Nucleus accumbens (tissue), 56 donors: ENCODE data around the gene PDGFD.

Experiments
- DNase-seq, 56 donors: peaks; one replicate each; lab custom pipeline; 2025; lab: John Stamatoyannopoulos, UW

The PDGFD gene

GRCh38 chr11:103928802-103929161 is 235.2 kb downstream of the PDGFD start:
- DNase-seq: no peak

GRCh38 chr11:103928040-103928801 is 235.7 kb downstream of the PDGFD start:
- no peak for DNase-seq

- no peak for DNase-seq
Observed at GRCh38 chr11:103927535-103927934, 236.4 kb downstream of the PDGFD start.

- no peak for DNase-seq
Observed at GRCh38 chr11:103926990-103927389, 237.0 kb downstream of the PDGFD start.

- DNase-seq: no peak
Observed at GRCh38 chr11:103924166-103925013, 239.6 kb downstream of the PDGFD start.

- DNase-seq: no peak
Observed at GRCh38 chr11:103923451-103923931, 240.5 kb downstream of the PDGFD start.

- no peak for DNase-seq
Observed at GRCh38 chr11:103920933-103921332, 243.0 kb downstream of the PDGFD start.

- DNase-seq: no peak
Observed at GRCh38 chr11:103920449-103920848, 243.5 kb downstream of the PDGFD start.

- DNase-seq: no peak
Observed at GRCh38 chr11:103910721-103911120, 253.2 kb downstream of the PDGFD start.

- no peak for DNase-seq
Observed at GRCh38 chr11:103907548-103908455, 256.1 kb downstream of the PDGFD start.

GRCh38 chr11:103907136-103907535 is 256.8 kb downstream of the PDGFD start:
- DNase-seq: no peak

GRCh38 chr11:103906291-103906867 is 257.6 kb downstream of the PDGFD start:
- peak in 1 of 56 donors; percentile 17 for DNase-seq

- DNase-seq: no peak
Observed at GRCh38 chr11:103904324-103904667, 259.7 kb downstream of the PDGFD start.

- DNase-seq: no peak
Observed at GRCh38 chr11:103903621-103904323, 260.2 kb downstream of the PDGFD start.

- no peak for DNase-seq
Observed at GRCh38 chr11:103902994-103903393, 261.0 kb downstream of the PDGFD start.

- DNase-seq: no peak
Observed at GRCh38 chr11:103901656-103902055, 262.3 kb downstream of the PDGFD start.

GRCh38 chr11:103898577-103899336 is 265.2 kb downstream of the PDGFD start:
- DNase-seq: no peak

- no peak for DNase-seq
Observed at GRCh38 chr11:103898065-103898464, 265.9 kb downstream of the PDGFD start.
